ENCODE results near the gene SALL1.

The SALL1 gene

DNA sequence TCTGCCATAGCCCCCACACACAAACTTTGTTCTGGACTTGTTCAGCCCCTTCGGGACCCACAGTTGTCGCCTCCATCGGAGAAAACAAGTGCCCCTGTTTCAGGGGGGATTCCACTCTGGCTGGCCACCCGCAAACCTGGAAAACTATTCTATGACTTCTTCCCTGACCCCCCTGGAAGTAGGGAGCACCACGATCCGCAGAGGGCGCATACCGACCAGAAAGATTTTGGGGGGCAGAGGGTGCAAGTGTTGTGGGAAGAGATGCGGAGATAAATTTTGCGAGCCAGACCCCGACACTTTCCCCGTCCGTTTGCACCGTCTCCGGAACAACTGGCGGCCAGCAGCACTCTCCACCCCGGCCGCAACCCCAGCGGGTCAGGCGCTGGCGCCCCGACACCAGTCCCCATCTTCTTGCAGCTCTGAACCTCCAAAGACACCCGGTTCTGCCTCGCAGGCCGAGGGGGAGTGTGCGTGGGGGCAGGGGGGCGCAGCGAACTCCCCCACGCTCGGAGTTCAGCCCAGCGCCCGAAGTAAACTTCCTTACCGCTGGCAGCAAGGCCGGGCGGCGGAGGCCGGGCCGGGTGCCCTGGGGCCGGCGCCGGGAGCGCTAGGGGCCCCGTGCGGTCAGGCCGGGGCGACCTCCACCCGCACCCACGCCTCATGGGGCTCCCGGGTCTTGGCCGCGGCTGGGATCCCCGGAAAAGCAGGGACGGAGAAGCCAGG is 744 bp downstream of the SALL1 start:
- DNase-seq (ENCODE audit: low spot score) = no peak
- in situ Hi-C loops (cut with MboI; ENCODE audit: low sequenced_read_pairs, unreplicated experiment) = no loop called here
- TF ChIP-seq, protein P1, sequence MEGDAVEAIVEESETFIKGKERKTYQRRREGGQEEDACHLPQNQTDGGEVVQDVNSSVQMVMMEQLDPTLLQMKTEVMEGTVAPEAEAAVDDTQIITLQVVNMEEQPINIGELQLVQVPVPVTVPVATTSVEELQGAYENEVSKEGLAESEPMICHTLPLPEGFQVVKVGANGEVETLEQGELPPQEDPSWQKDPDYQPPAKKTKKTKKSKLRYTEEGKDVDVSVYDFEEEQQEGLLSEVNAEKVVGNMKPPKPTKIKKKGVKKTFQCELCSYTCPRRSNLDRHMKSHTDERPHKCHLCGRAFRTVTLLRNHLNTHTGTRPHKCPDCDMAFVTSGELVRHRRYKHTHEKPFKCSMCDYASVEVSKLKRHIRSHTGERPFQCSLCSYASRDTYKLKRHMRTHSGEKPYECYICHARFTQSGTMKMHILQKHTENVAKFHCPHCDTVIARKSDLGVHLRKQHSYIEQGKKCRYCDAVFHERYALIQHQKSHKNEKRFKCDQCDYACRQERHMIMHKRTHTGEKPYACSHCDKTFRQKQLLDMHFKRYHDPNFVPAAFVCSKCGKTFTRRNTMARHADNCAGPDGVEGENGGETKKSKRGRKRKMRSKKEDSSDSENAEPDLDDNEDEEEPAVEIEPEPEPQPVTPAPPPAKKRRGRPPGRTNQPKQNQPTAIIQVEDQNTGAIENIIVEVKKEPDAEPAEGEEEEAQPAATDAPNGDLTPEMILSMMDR (IDR thresholded peaks at IDR 0.05; ENCODE audit: borderline replicate concordance, control extremely low read depth, extremely low read depth, insufficient read depth, missing control alignments) = no peak

DNA sequence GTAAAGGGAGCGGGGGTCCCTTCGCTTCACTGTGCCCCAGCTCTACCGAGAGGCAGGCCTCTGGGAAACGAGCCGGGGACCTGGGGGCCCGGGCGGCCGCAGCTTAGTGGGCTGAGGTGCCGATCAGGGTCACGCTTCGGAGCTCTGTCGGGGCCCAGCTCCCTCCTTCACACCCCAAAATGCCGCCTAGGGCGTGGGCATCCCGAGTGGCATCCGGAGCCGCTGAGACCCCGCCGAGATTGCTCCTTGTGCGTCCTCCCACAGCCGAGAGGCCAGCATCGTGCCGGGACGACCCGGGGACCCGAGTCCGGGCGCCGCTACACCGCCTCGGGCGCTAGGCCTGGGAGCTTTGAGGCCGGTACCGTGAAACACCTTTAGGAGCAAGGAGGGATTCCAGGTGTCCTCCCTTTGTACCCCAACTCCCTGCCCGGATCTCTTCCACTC is 1.3 kb downstream of the SALL1 start:
- in situ Hi-C loops (cut with MboI; ENCODE audit: low sequenced_read_pairs, unreplicated experiment) = no loop called here
- TF ChIP-seq, protein P1 (IDR thresholded peaks at IDR 0.05; ENCODE audit: borderline replicate concordance, control extremely low read depth, extremely low read depth, insufficient read depth, missing control alignments) = no peak
- no peak for DNase-seq (ENCODE audit: low spot score)

DNA sequence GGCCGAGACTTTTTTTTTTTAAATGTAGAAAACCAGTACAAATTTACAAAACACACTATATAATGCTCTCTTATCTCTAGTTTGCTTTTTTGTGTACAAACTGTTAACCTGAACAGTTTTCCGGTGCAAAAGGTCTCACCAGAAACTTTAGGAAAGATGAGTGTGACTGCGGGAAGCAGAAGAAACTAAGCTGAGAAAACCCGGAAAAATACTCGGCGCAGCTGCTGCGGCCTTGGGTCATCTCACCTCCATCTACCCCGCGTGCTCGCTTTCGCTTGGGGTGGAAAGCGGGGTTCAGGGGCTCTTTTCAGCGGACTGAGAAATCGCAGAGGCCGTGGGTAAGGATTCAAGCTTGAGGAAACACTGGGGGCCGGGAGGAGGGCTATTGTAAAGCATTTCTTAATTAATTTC is 1.8 kb downstream of the SALL1 start:
- in situ Hi-C loops (cut with MboI; ENCODE audit: low sequenced_read_pairs, unreplicated experiment) = no loop called here
- DNase-seq (ENCODE audit: low spot score) = no peak
- TF ChIP-seq, protein P1 (IDR thresholded peaks at IDR 0.05; ENCODE audit: borderline replicate concordance, control extremely low read depth, extremely low read depth, insufficient read depth, missing control alignments) = no peak

DNA sequence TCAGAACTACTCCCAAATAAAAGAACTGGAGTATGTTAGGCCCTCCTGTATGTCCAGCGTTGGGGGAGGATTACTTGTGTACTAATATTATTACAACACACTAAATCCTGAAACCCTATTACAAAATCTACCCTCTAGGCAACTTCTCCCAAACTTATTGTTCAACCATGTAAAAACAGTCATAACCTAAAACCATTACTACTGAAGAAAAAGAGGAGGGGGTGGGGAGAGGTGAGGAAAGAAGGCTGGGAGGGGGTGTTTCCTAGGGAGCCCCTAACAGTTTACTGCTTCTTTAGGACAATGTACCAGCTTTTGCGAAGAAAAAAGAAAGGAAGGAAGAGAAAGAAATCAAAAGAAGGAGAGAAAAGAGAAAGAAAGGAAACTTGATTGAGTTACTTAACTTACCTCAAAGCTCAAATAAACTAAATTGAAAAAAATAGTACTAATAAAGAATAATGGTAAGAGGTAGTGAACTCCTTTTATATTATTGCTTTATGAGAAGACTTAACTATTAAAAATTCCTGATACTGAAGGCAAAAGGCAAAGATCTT is 2.3 kb downstream of the SALL1 start:
- DNase-seq (ENCODE audit: low spot score) = no peak
- TF ChIP-seq, protein P1 (IDR thresholded peaks at IDR 0.05; ENCODE audit: borderline replicate concordance, control extremely low read depth, extremely low read depth, insufficient read depth, missing control alignments) = no peak
- in situ Hi-C loops (cut with MboI; ENCODE audit: low sequenced_read_pairs, unreplicated experiment) = no loop called here

DNA sequence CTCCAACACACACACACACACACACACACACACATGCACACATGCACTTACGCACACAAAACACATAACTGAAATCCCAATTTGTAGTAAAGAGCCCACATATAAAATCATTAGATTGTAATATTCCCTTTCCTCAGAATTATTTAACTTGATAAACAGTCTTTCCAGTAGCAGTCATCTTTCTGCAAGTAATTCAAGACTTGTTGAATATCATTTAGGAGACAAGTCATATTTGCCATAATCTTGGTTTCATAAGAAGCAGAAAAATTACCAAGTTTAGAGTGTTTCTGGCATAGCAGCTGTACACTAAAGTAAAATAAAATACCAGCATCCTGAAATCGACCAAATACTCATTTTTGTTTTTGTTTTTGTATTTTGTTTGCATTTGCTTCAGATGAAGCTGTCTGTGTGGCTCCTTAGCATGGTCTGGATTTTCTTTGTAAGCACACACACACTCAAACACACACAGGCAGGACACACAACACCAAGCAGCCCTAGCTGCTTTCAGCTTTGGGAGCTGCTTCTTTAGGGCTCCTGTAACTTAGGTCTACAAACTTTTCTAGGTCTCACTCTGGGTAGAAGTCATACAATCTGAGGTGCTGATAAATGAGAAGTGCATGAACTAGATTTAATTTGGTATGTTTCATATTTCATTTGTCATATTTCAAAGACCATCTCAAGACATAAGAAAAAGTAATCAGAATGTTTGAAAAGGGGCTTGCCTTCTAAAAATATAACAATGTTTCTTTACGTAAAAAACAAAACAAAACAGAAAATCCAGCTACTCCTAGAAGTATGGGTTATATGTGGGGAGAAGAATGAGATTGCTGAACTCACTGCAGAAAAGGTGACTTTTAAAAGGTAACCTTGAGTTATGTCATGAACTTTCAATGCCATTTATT is 3.0 kb downstream of the SALL1 start:
- no peak for DNase-seq (ENCODE audit: low spot score)
- TF ChIP-seq, protein P1 (IDR thresholded peaks at IDR 0.05; ENCODE audit: borderline replicate concordance, control extremely low read depth, extremely low read depth, insufficient read depth, missing control alignments) = no peak
- in situ Hi-C loops (cut with MboI; ENCODE audit: low sequenced_read_pairs, unreplicated experiment) = no loop called here

DNA sequence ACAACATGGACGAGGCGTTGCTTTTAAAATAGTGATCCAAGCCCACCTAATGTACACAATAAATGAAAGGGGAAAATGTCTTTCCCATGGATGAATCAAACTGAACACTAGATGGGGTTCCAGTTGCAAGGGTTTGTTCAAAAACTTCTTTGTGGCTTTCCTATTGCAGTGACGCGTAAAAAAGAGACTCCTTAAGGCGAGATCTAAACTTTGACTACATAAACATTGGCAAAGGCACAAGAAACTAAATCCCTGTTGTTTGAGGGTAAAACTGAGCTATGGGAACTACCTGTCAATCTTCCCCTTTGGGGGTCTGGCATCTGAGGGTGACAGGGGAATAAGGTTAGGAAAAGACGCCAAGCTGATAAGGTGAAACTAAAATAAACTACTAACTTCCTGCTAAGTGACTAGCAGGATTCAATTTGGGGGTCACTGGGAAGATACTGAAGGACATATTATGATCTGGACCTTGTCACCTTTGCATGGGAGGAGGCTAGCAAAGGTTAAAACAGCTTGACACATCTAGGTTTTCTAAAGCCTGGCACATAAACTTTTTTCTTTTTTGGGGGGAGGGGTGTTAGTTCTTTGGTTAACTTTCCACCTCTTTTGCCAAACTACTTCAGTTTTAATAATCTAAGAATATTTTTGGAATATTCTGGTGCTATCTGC is 4.7 kb downstream of the SALL1 start:
- in situ Hi-C loops (cut with MboI; ENCODE audit: low sequenced_read_pairs, unreplicated experiment) = no loop called here
- TF ChIP-seq, protein P1 (IDR thresholded peaks at IDR 0.05; ENCODE audit: borderline replicate concordance, control extremely low read depth, extremely low read depth, insufficient read depth, missing control alignments) = no peak
- DNase-seq (ENCODE audit: low spot score) = no peak

Data from GM13976 (cell line).